ENCODE measurements around the gene ZNF536. TPM values are rescaled to one million over a fixed set of nuclear protein-coding genes. Genes with fewer than 3 reads are reported as not detected.

Gene ZNF536
- total RNA-seq, 6 experiments from 2014 or later: 0.25 TPM; not detected in 5

DNA sequence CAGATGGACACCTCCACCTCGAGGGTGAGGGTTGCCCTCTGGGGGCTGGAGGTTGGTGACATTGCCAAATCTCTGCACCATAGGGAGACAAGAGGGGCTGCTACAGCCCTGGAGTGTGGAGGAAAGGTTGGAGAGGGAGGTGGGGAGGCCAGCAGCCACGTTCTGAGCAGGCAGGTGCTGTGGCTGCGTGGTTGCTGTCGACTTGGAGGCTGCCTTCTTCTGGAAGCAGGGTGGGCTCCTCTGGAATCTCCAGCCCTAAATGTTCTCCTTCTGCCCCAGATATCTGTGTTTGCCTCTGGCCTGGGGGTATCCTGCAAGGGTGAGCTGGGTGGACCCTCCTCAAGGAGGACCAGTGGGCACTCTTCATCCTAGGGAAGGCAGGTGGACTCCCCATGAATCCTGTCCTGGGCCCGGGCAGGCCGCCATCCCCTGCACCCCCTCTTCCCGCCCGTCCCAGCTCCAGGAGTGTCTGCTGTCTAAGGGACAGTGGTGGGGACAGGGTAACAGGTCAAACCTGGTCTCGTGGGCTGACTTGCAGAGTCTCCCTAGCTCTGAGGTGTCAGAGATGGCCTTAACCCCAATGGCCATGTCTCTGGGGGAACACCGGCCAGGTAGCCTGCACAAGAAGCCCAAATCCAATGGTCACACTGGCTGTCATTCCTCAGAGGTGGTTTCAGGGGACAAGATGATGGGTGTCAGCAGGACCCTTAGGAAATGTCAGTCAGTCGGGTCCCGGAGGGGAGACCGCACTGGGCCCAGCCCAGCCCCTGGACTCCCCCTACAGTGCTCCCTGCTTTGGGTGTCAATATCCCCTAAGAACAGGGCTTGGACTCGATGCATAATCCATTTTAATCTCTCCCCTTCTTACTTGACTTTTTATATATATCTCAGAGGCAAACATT lies 32.3 kb upstream of the ZNF536 start:
- DNase-seq (peak in 1 of 3 donors; percentile 25), ATAC-seq (peak in 1 of 4 donors; percentile 17)
- Histone ChIP-seq H3K9me3 (no peaks in the 10 kb centered on the region), H3K4me3 (no peak overlapping the region), H3K4me1 (no peaks in the 10 kb centered on the region), H3K36me3 (no peaks in the 10 kb centered on the region), H3K27ac (no peak overlapping the region), H3K27me3 (no peaks in the 10 kb centered on the region)
- no peak for TF ChIP-seq POLR2A (IDR thresholded peaks at IDR 0.05)
- TF ChIP-seq, protein P1, sequence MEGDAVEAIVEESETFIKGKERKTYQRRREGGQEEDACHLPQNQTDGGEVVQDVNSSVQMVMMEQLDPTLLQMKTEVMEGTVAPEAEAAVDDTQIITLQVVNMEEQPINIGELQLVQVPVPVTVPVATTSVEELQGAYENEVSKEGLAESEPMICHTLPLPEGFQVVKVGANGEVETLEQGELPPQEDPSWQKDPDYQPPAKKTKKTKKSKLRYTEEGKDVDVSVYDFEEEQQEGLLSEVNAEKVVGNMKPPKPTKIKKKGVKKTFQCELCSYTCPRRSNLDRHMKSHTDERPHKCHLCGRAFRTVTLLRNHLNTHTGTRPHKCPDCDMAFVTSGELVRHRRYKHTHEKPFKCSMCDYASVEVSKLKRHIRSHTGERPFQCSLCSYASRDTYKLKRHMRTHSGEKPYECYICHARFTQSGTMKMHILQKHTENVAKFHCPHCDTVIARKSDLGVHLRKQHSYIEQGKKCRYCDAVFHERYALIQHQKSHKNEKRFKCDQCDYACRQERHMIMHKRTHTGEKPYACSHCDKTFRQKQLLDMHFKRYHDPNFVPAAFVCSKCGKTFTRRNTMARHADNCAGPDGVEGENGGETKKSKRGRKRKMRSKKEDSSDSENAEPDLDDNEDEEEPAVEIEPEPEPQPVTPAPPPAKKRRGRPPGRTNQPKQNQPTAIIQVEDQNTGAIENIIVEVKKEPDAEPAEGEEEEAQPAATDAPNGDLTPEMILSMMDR (IDR thresholded peaks at IDR 0.05): no peak
- WGBS (ENCODE audit: insufficient coverage, low coverage, low lambda C conversion rate, missing lambda C conversion rate): 44% methylated on average over 4 of the region's 14 CpGs
- intact Hi-C loops (cut with DNase I): no loop called here

DNA sequence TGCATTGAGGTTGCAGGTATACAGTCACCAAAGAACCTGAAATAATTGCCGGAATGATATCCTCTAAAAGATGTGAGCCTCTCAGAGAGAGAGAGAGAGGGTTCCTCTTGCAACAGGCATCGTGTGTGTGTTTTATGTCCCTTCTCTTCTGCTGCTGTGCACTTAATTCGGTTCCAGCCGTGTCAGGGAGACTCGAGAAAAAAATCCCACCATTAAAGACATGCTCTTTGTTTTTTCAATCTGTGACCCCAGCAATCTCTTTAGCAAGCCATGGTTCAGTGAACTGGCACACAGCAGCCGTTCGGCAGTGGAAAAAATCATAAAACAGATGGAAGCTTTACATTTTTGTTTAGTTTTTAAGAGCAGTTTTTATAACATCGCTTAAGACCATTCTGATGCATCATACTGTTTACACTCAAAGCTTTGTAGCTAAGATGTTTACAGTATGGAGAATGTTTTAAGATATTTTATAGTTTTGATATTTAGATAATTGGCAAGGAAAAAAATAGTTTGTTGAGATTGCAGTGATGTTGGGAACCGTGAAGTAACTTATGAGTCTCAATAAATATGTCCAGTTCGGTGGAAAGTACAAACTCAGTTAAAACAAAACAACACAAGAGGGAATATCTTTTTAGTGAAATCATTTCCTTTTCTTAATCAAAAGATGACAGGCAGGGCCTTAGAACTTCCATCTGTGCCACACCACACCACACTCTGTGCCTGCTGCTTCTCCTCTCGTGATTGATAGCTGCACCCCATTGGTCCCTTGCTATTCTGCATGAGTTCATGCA lies 31.2 kb upstream of the ZNF536 start:
- 37% methylated on average over 11 of the region's 11 CpGs for WGBS (ENCODE audit: insufficient coverage, low coverage, low lambda C conversion rate, missing lambda C conversion rate)
- no peak for TF ChIP-seq POLR2A (IDR thresholded peaks at IDR 0.05)
- TF ChIP-seq, protein P1 (IDR thresholded peaks at IDR 0.05): no peak
- H3K9me3 ChIP-seq: no peaks in the 10 kb centered on the region

DNA sequence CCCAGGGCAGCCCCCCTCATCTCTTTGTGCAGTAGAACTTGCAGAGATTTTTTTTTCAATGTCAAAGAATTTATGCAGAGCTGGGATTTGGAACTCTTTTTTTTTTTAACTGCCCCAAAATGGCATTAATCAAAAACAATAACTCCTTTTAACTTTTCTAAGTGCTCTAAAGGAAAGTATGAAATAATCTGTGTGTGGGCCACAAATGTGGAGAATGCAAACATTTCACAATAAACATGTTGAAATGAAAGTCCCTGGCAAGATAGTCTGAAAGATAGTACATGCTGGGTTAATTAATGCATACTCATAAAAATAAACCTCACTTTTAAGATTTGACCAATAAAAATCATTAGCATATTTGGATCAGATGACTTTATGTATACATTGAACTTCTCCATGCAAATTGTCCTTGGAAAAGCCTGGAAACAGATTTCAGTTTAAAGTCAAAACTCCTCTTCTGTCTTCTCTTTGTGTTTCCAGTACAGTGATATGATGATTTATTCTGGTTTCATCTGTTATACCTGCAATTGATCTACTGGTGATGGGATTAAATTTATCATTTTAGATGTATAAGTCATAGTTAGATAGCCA lies 30.5 kb upstream of the ZNF536 start:
- H3K36me3 ChIP-seq: no peaks in the 10 kb centered on the region
- H3K27ac ChIP-seq: no peak overlapping the region
- intact Hi-C loops (cut with DNase I): no loop called here
- no peaks in the 10 kb centered on the region for H3K4me1 ChIP-seq
- H3K4me3 ChIP-seq: no peak overlapping the region
- TF ChIP-seq POLR2A (IDR thresholded peaks at IDR 0.05): no peak
- TF ChIP-seq, protein P1 (IDR thresholded peaks at IDR 0.05): no peak
- DNase-seq (no peak), ATAC-seq (no peak)
- H3K9me3 ChIP-seq: no peaks in the 10 kb centered on the region
- H3K27me3 ChIP-seq: no peaks in the 10 kb centered on the region

More for the DNA sequence above, 31.2 kb upstream of the ZNF536 start:
- DNase-seq: peak in 1 of 3 donors; percentile 4
- no peaks in the 10 kb centered on the region for H3K36me3 ChIP-seq
- H3K4me3 ChIP-seq: no peak overlapping the region
- ATAC-seq: no peak
- intact Hi-C loops (cut with DNase I): no loop called here
- H3K4me1 ChIP-seq: no peaks in the 10 kb centered on the region
- no peak overlapping the region for H3K27ac ChIP-seq
- H3K27me3 ChIP-seq: no peaks in the 10 kb centered on the region

DNA sequence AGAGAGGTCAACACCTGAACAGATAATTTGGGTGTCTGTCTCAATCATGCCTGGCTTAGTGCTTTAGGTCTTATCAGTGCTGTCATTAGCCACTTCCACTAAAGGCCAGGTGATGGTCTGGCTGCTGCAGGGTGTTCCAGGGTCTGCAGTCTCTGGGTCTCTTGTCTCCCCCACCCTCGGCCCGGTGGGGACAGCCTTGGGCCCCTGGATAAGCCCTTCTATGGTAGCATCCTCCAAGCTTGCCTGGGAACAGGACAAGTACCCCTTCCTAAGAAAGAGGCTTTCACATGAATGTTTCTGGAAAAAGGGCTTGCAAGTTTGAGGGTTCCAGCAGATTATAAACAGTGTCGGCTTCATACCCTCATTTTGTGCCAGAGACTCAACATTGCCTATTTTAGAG lies 29.3 kb upstream of the ZNF536 start:
- H3K4me1 ChIP-seq: no peaks in the 10 kb centered on the region
- no peaks in the 10 kb centered on the region for H3K9me3 ChIP-seq
- H3K36me3 ChIP-seq: no peaks in the 10 kb centered on the region
- H3K27ac ChIP-seq: no peak overlapping the region
- 67% methylated on average over 1 of the region's 3 CpGs for WGBS (ENCODE audit: insufficient coverage, low coverage, low lambda C conversion rate, missing lambda C conversion rate)
- TF ChIP-seq, protein P1 (IDR thresholded peaks at IDR 0.05): no peak
- no peak for TF ChIP-seq POLR2A (IDR thresholded peaks at IDR 0.05)
- DNase-seq (peak in 1 of 3 donors; percentile 28), ATAC-seq (no peak)
- intact Hi-C loops (cut with DNase I): no loop called here
- no peaks in the 10 kb centered on the region for H3K27me3 ChIP-seq
- H3K4me3 ChIP-seq: no peak overlapping the region

Measured in right lobe of liver (tissue), 6 donors.